ENCODE measurements around the gene MEPCE. TPM values are rescaled to one million over a fixed set of nuclear protein-coding genes. Genes with fewer than 3 reads are reported as not detected.

Gene MEPCE
- total and polyA plus RNA-seq, 2 of the 8 experiments (the other 6 are each of a cell fraction or from before 2014, with no cell fraction given) = 22.8 to 48.8 TPM

GRCh38 chr7:100449190-100449795, 19.7 kb downstream of the MEPCE start:
- Histone ChIP-seq H4K20me1 (replicated peaks in 1 of 2; ENCODE audit: control insufficient read depth in 1 of 2, insufficient read depth in 2 of 2, low read length in 2 of 2) (no peaks in the 10 kb centered on the region), H4K8ac (ENCODE audit: extremely low read depth, insufficient read depth, low read length) (no peak overlapping the region; the same call in 1 of the 2 replicates), H2AK5ac (ENCODE audit: low read depth, low read length) (no peak overlapping the region; the same call in 1 of the 2 replicates), H2BK12ac (ENCODE audit: low read depth, low read length) (no peak overlapping the region), H3K4me2 (ENCODE audit: insufficient read depth in 1 of 2, low read depth in 2 of 2, low read length in 2 of 2) (no peak overlapping the region), H3K36me3 (ENCODE audit: control insufficient read depth in 2 of 4, insufficient read depth in 4 of 4, low read length in 3 of 4) (no peaks in the 10 kb centered on the region), H3K9ac (replicated peaks in 1 of 4; ENCODE audit: extremely low read depth in 1 of 4, low read depth in 3 of 4, low read length in 3 of 4) (no peak overlapping the region), H3K27ac (ENCODE audit: low read depth, low read length) (no peak overlapping the region), H2BK15ac (ENCODE audit: low read length) (no peak overlapping the region), H3K79me1 (ENCODE audit: low read depth, low read length) (no peaks in the 10 kb centered on the region), H3K4me1 (replicated peaks in 1 of 4; ENCODE audit: control insufficient read depth in 3 of 4, insufficient read depth in 4 of 4, low read length in 3 of 4) (peaks cover 0 to 5% (median 2%) of the 10 kb centered on the region in 4 experiments; a peak in 3 of 7 replicates), H3K9me3 (ENCODE audit: insufficient read depth in 2 of 2, low read depth in 1 of 2, low read length in 1 of 2) (no peaks in the 10 kb centered on the region), H2AFZ (ENCODE audit: low read length) (no peak overlapping the region), H3K27me3 (replicated peaks in 1 of 4; ENCODE audit: control insufficient read depth in 3 of 4, extremely low read depth in 1 of 4, insufficient read depth in 3 of 4, low read length in 3 of 4) (no peaks in the 10 kb centered on the region), H4K5ac (ENCODE audit: insufficient read length, low read depth, low read length) (no peak overlapping the region), H3K23ac (ENCODE audit: insufficient read length) (no peak overlapping the region), H3K18ac (ENCODE audit: extremely low read depth, low read length) (no peak overlapping the region), H3K23me2 (ENCODE audit: low read depth, low read length) (no peaks in the 10 kb centered on the region), H2BK20ac (ENCODE audit: low read length) (no peak overlapping the region), H3K14ac (ENCODE audit: insufficient read length) (no peak overlapping the region), H3K56ac (replicated peaks; ENCODE audit: insufficient read length, low read depth, low read length) (no peak overlapping the region), H4K91ac (replicated peaks; ENCODE audit: insufficient read length, low read length) (no peak overlapping the region), H3K4ac (replicated peaks; ENCODE audit: insufficient read length, low read depth, low read length) (no peak overlapping the region), H3K4me3 (ENCODE audit: extremely low read depth in 1 of 4, insufficient read depth in 2 of 4, low read depth in 3 of 4, low read length in 4 of 4) (no peak overlapping the region), H2BK5ac (ENCODE audit: low read depth, low read length) (no peak overlapping the region), H3K79me2 (ENCODE audit: control insufficient read depth in 1 of 2, insufficient read depth in 2 of 2, low read length in 2 of 2) (no peaks in the 10 kb centered on the region), H2BK120ac (replicated peaks; ENCODE audit: low read depth, low read length) (no peak overlapping the region)
- CTCF ChIA-PET (ENCODE audit: partially characterized antibody) = interaction anchor here (0.7 to 8.3 kb wide), 6 partner anchors 8 to 406 kb away, joined by 3 to 70 read pairs (median 6); partner anchors contain the start of genes PPP1R35 and SPACDR
- POLR2A ChIA-PET (ENCODE audit: partially characterized antibody) = interaction anchor here (7.4 to 8.2 kb wide), 2 partner anchors 14 to 20 kb away, joined by 55 to 81 read pairs; partner anchors contain the start of genes MEPCE, PPP1R35 and ZCWPW1
- DNase-seq (ENCODE audit: low read depth in 1 of 2, low spot score in 2 of 2) (no peak), FAIRE-seq (no peak)
- TF ChIP-seq POLR2A (IDR thresholded peaks at IDR 0.05; ENCODE audit: control extremely low read depth in 1 of 2, low read depth in 2 of 2, low read length in 2 of 2) (no peak), CEBPB (IDR thresholded peaks at IDR 0.05; ENCODE audit: low read depth, low read length) (no peak), SIN3A (conservative IDR thresholded peaks at IDR 0.05 in 1 of 2, IDR thresholded peaks at IDR 0.05 in 1 of 2; ENCODE audit: low read depth in 1 of 2, low read length in 2 of 2) (no peak), ATF3 (IDR thresholded peaks at IDR 0.05; ENCODE audit: insufficient read depth, low read depth, low read length) (no peak), SP4 (IDR thresholded peaks at IDR 0.05; ENCODE audit: low read length) (no peak), CBX5 (IDR thresholded peaks at IDR 0.05; ENCODE audit: low read depth, low read length) (no peak), ATF2 (IDR thresholded peaks at IDR 0.05; ENCODE audit: low read length) (no peak), HDAC2 (IDR thresholded peaks at IDR 0.05; ENCODE audit: borderline replicate concordance in 1 of 2, low read depth in 2 of 2, low read length in 2 of 2) (no peak)
- WGBS, 2 experiments (ENCODE audit: extremely low coverage in 1 of 2, insufficient coverage in 1 of 2, insufficient read length in 1 of 2, insufficient replicate concordance in 2 of 2, low coverage in 1 of 2, low lambda C conversion rate in 2 of 2, missing lambda C conversion rate in 1 of 2) = 97% methylated on average over 12 of the region's 13 CpGs; no CpG with 5 or more reads in 1 of the 2 experiments

Data from H1 (cell line).